GM23338 (cell line): Measurements from ENCODE around the gene PNPLA5. TPM values are rescaled to one million over a fixed set of nuclear protein-coding genes. Genes with fewer than 3 reads are reported as not detected.

Source experiments
- polyA plus RNA-seq: library from polyadenylated mRNA; unstranded; fragments of >200 nt; fragmentation: Nextera tagmentation; extraction: Ambion mirVana; gene quantifications from 2 replicates; pipeline ENCODE4 v1.2.1, GENCODE V29; 2016
- total RNA-seq: library from RNA; depleted of rRNA; stranded (reverse); fragments of >200 nt; shearing (Covaris generic); gene quantifications from 2 replicates; pipeline ENCODE4 v1.2.3, GENCODE V29; 2014; rRNA removed

The PNPLA5 gene
- total and polyA plus RNA-seq, 2 experiments from 2014 or later = 2.3 to 6.8 TPM

Other genes with a start within 250 kb of the PNPLA5 start
- gene EFCAB6, start 79.7 kb downstream of the PNPLA5 start, total RNA-seq = 1.8 and 1.9 TPM in 2 replicates
- gene EFCAB6, start 79.7 kb downstream of the PNPLA5 start, polyA plus RNA-seq = 1.1 and 1.2 TPM in 2 replicates
- 5.2 and 7.8 TPM in 2 replicates for gene SULT4A1, start 29.5 kb downstream of the PNPLA5 start, total RNA-seq
- gene SULT4A1, start 29.5 kb downstream of the PNPLA5 start, polyA plus RNA-seq = 4.3 and 4.7 TPM in 2 replicates
- 17.3 and 23.4 TPM in 2 replicates for gene PNPLA3, start 31.8 kb upstream of the PNPLA5 start, total RNA-seq
- 16.2 and 17.7 TPM in 2 replicates for gene PNPLA3, start 31.8 kb upstream of the PNPLA5 start, polyA plus RNA-seq
- 58.6 and 68.0 TPM in 2 replicates for gene SAMM50, start 63.4 kb upstream of the PNPLA5 start, total RNA-seq
- 49.6 and 60.3 TPM in 2 replicates for gene SAMM50, start 63.4 kb upstream of the PNPLA5 start, polyA plus RNA-seq
- gene PARVB, start 132.3 kb upstream of the PNPLA5 start, total RNA-seq = 7.7 and 15.5 TPM in 2 replicates
- 4.0 and 4.3 TPM in 2 replicates for gene PARVB, start 132.3 kb upstream of the PNPLA5 start, polyA plus RNA-seq